IPS-20b (cell line): ENCODE results near the gene NCOA4.
"Not testable (repeated sequence)": the region's sequence is repeated elsewhere in the genome, so short reads cannot be mapped to it uniquely, and the experiment has no call there.

ENCODE experiments used
- H3K27ac ChIP-seq: one replicate; pipeline ENCODE4 v1.5.1; 2013; ENCODE audit warnings: low read length
- H3K27me3 ChIP-seq: 2 replicates; pipeline ENCODE4 v1.6.1; 2013; ENCODE audit warnings: mild to moderate bottlenecking, low read length, inconsistent platforms; ENCODE audit not compliant: insufficient read depth
- H3K36me3 ChIP-seq: 2 replicates; pipeline ENCODE4 v1.6.1; 2013; ENCODE audit warnings: low read depth, mild to moderate bottlenecking, inconsistent platforms, low read length, moderate library complexity; ENCODE audit not compliant: insufficient read depth
- H3K4me1 ChIP-seq: 2 replicates; pipeline ENCODE4 v1.6.1; 2013; ENCODE audit warnings: mild to moderate bottlenecking, control low read depth, inconsistent platforms, low read length, moderate library complexity; ENCODE audit not compliant: insufficient read depth
- H3K4me3 ChIP-seq: 2 replicates; pipeline ENCODE4 v1.5.1; 2013; ENCODE audit warnings: mild to moderate bottlenecking, low read length, inconsistent platforms
- H3K9ac ChIP-seq: 2 replicates; pipeline ENCODE4 v1.6.1; 2013; ENCODE audit warnings: low read depth, mild to moderate bottlenecking, inconsistent platforms, low read length, moderate library complexity
- H3K9me3 ChIP-seq: 2 replicates; pipeline ENCODE4 v1.6.1; 2013; ENCODE audit warnings: mild to moderate bottlenecking, low read depth, low read length, inconsistent platforms; ENCODE audit not compliant: insufficient read depth

NCOA4 gene

GRCh38 chr10:46016811-46017210, 13.6 kb downstream of the NCOA4 start:
- Histone ChIP-seq H3K4me3 (no peak overlapping the region), H3K27me3 (no peaks in the 10 kb centered on the region), H3K9me3 (no peaks in the 10 kb centered on the region), H3K9ac (no peak overlapping the region), H3K4me1 (peaks cover 9% of the 10 kb centered on the region), H3K36me3 (peaks cover 46% of the 10 kb centered on the region), H3K27ac (no peak overlapping the region)

- H3K4me1 ChIP-seq = peaks cover 9% of the 10 kb centered on the region
- no peak overlapping the region for H3K27ac ChIP-seq
- H3K9ac ChIP-seq = no peak overlapping the region
- H3K27me3 ChIP-seq = no peaks in the 10 kb centered on the region
- H3K9me3 ChIP-seq = no peaks in the 10 kb centered on the region
- no peak overlapping the region for H3K4me3 ChIP-seq
- peaks cover 52% of the 10 kb centered on the region for H3K36me3 ChIP-seq
Measured at GRCh38 chr10:46016190-46016589, 14.2 kb downstream of the NCOA4 start.

- H3K9ac ChIP-seq = no peak overlapping the region
- H3K36me3 ChIP-seq = peaks cover 66% of the 10 kb centered on the region
- no peak overlapping the region for H3K27ac ChIP-seq
- no peaks in the 10 kb centered on the region for H3K27me3 ChIP-seq
- peaks cover under 1% of the 10 kb centered on the region; the same call in 1 of the 2 replicates for H3K4me1 ChIP-seq
- H3K9me3 ChIP-seq = no peaks in the 10 kb centered on the region
- H3K4me3 ChIP-seq = no peak overlapping the region
Measured at GRCh38 chr10:46014683-46015405, 15.6 kb downstream of the NCOA4 start.

GRCh38 chr10:46014206-46014605, 16.2 kb downstream of the NCOA4 start:
- H3K36me3 ChIP-seq = peaks cover 72% of the 10 kb centered on the region
- H3K4me1 ChIP-seq = no peaks in the 10 kb centered on the region
- no peaks in the 10 kb centered on the region for H3K9me3 ChIP-seq
- H3K4me3 ChIP-seq = no peak overlapping the region
- H3K9ac ChIP-seq = no peak overlapping the region
- no peak overlapping the region for H3K27ac ChIP-seq
- H3K27me3 ChIP-seq = no peaks in the 10 kb centered on the region

GRCh38 chr10:46012746-46013145, 17.7 kb downstream of the NCOA4 start:
- H3K27ac ChIP-seq = no peak overlapping the region
- H3K9me3 ChIP-seq = no peaks in the 10 kb centered on the region
- no peaks in the 10 kb centered on the region for H3K27me3 ChIP-seq
- H3K4me1 ChIP-seq = no peaks in the 10 kb centered on the region
- no peak overlapping the region for H3K9ac ChIP-seq
- H3K4me3 ChIP-seq = no peak overlapping the region
- peaks cover 87% of the 10 kb centered on the region for H3K36me3 ChIP-seq

GRCh38 chr10:46006219-46006618, 24.2 kb downstream of the NCOA4 start:
- no peak overlapping the region for H3K4me3 ChIP-seq
- no peak overlapping the region for H3K9ac ChIP-seq
- peaks cover 91% of the 10 kb centered on the region for H3K36me3 ChIP-seq
- no peak overlapping the region for H3K27ac ChIP-seq
- no peaks in the 10 kb centered on the region for H3K27me3 ChIP-seq
- H3K4me1 ChIP-seq = no peaks in the 10 kb centered on the region
- no peaks in the 10 kb centered on the region for H3K9me3 ChIP-seq

GRCh38 chr10:46005383-46005782, 25.0 kb downstream of the NCOA4 start:
- no peaks in the 10 kb centered on the region for H3K4me1 ChIP-seq
- H3K27me3 ChIP-seq = no peaks in the 10 kb centered on the region
- H3K9me3 ChIP-seq = no peaks in the 10 kb centered on the region
- H3K27ac ChIP-seq = no peak overlapping the region
- peaks cover 91% of the 10 kb centered on the region for H3K36me3 ChIP-seq
- no peak overlapping the region for H3K4me3 ChIP-seq
- H3K9ac ChIP-seq = no peak overlapping the region

GRCh38 chr10:46004963-46005362, 25.5 kb downstream of the NCOA4 start:
- Histone ChIP-seq H3K4me3 (no peak overlapping the region), H3K36me3 (peaks cover 91% of the 10 kb centered on the region), H3K27ac (no peak overlapping the region), H3K9me3 (no peaks in the 10 kb centered on the region), H3K4me1 (no peaks in the 10 kb centered on the region), H3K9ac (no peak overlapping the region), H3K27me3 (no peaks in the 10 kb centered on the region)

- H3K9me3 ChIP-seq = no peaks in the 10 kb centered on the region
- H3K9ac ChIP-seq = no peak overlapping the region
- H3K27ac ChIP-seq = no peak overlapping the region
- H3K4me3 ChIP-seq = no peak overlapping the region
- H3K27me3 ChIP-seq = no peaks in the 10 kb centered on the region
- no peaks in the 10 kb centered on the region; the same call in 1 of the 2 replicates for H3K4me1 ChIP-seq
- H3K36me3 ChIP-seq = peaks cover 88% of the 10 kb centered on the region
Measured at GRCh38 chr10:46002916-46003693, 27.3 kb downstream of the NCOA4 start.

GRCh38 chr10:46002189-46002687, 28.2 kb downstream of the NCOA4 start:
- H3K36me3 ChIP-seq = peaks cover 84% of the 10 kb centered on the region
- H3K9me3 ChIP-seq, H3K9ac ChIP-seq, H3K4me1 ChIP-seq, H3K27me3 ChIP-seq, H3K4me3 ChIP-seq, H3K27ac ChIP-seq: not testable (repeated sequence)

- H3K9me3 ChIP-seq = no peaks in the 10 kb centered on the region
- H3K27me3 ChIP-seq = no peaks in the 10 kb centered on the region
- H3K4me1 ChIP-seq = no peaks in the 10 kb centered on the region; the same call in 1 of the 2 replicates
- H3K4me3 ChIP-seq = no peak overlapping the region
- peaks cover 81% of the 10 kb centered on the region for H3K36me3 ChIP-seq
- H3K27ac ChIP-seq = no peak overlapping the region
- H3K9ac ChIP-seq = no peak overlapping the region
Measured at GRCh38 chr10:46001187-46001756, 29.2 kb downstream of the NCOA4 start.
